HepG2 (cell line): Measurements from ENCODE around the gene FMC1. TPM values are rescaled to one million over a fixed set of nuclear protein-coding genes. Genes with fewer than 3 reads are reported as not detected.

Experiments used
- ARID2 ChIP-seq: sonication (generic); formaldehyde crosslinking; IDR thresholded peaks from 2 replicates; pipeline ENCODE4 v1.8.1; 2022; ENCODE audit warnings: mild to moderate bottlenecking, missing genetic modification reagents, borderline replicate concordance
- ARNT ChIP-seq: fragments of 450-650 bp; IDR thresholded peaks from 2 replicates; pipeline ENCODE4 v1.6.1; 2017
- ATAD3A ChIP-seq: sonication (generic); formaldehyde crosslinking; IDR thresholded peaks from 2 replicates; pipeline ENCODE4 v1.4.0; 2020; ENCODE audit warnings: missing genetic modification reagents
- CREBL2 ChIP-seq: sonication (generic); formaldehyde crosslinking; IDR thresholded peaks from 2 replicates; pipeline ENCODE4 v1.8.1; 2023; ENCODE audit warnings: missing genetic modification reagents, mild to moderate bottlenecking, borderline replicate concordance
- ERF ChIP-seq: IDR thresholded peaks from 2 replicates; pipeline ENCODE4 v1.6.1; 2018; ENCODE audit warnings: missing biosample characterization, missing genetic modification reagents
- FOXO1 ChIP-seq: sonication (generic); formaldehyde crosslinking; IDR thresholded peaks from 2 replicates; pipeline ENCODE4 v1.4.0; 2020; ENCODE audit warnings: missing genetic modification reagents
- GMEB2 ChIP-seq: IDR thresholded peaks from 2 replicates; pipeline ENCODE4 v1.6.1; 2016; ENCODE audit warnings: missing biosample characterization, missing genetic modification reagents, low read depth
- KLF11 ChIP-seq: IDR thresholded peaks from 2 replicates; pipeline ENCODE4 v1.6.1; 2016; ENCODE audit warnings: missing compliant biosample characterization
- KMT2A ChIP-seq: sonication (generic); formaldehyde crosslinking; IDR thresholded peaks from 2 replicates; pipeline ENCODE4 v1.4.0; 2020; ENCODE audit warnings: missing genetic modification reagents
- MAX ChIP-seq: IDR thresholded peaks from 2 replicates; pipeline ENCODE4 v1.6.1; 2012; ENCODE audit warnings: inconsistent platforms
- NR2F6 ChIP-seq, 2 experiments: IDR thresholded peaks; 2 replicates each; pipeline ENCODE4 v1.6.1; 2016; ENCODE audit warnings: antibody characterized with exemption in 1 of 2, mild to moderate bottlenecking in 1 of 2
- RARA ChIP-seq: IDR thresholded peaks from 2 replicates; pipeline ENCODE4 v1.6.1; 2016; ENCODE audit warnings: missing genetic modification reagents, missing compliant biosample characterization
- REST ChIP-seq, 2 experiments: IDR thresholded peaks; 2 replicates each; pipeline ENCODE4 v1.6.1; 2011 to 2012; ENCODE audit warnings: low read length in 2 of 2, borderline replicate concordance in 1 of 2, low read depth in 1 of 2, mild to moderate bottlenecking in 1 of 2, moderate library complexity in 1 of 2
- SALL2 ChIP-seq: sonication (generic); formaldehyde crosslinking; IDR thresholded peaks from 2 replicates; pipeline ENCODE4 v1.8.1; 2023; ENCODE audit warnings: mild to moderate bottlenecking, missing genetic modification reagents, inconsistent platforms
- SMYD3 ChIP-seq: sonication (generic); formaldehyde crosslinking; IDR thresholded peaks from 2 replicates; pipeline ENCODE4 v1.8.1; 2023; ENCODE audit warnings: mild to moderate bottlenecking, missing genetic modification reagents
- YY1 ChIP-seq: IDR thresholded peaks from 2 replicates; pipeline ENCODE4 v1.6.1; 2011; ENCODE audit warnings: low read length, low read depth, moderate library complexity, mild to moderate bottlenecking; ENCODE audit not compliant: insufficient read depth, insufficient replicate concordance
- ZFP36L1 ChIP-seq: sonication (generic); formaldehyde crosslinking; IDR thresholded peaks from 2 replicates; pipeline ENCODE4 v1.8.0; 2022; ENCODE audit warnings: mild to moderate bottlenecking, missing genetic modification reagents, moderate library complexity
- ZHX1 ChIP-seq: sonication (generic); formaldehyde crosslinking; IDR thresholded peaks from 2 replicates; pipeline ENCODE4 v1.8.1; 2022; ENCODE audit warnings: low read depth, mild to moderate bottlenecking, missing genetic modification reagents
- ZNF441 ChIP-seq: sonication (generic); formaldehyde crosslinking; IDR thresholded peaks from 2 replicates; pipeline ENCODE4 v1.7.0; 2021; ENCODE audit warnings: missing genetic modification reagents, borderline replicate concordance
- ZNF530 ChIP-seq: sonication (generic); formaldehyde crosslinking; IDR thresholded peaks from 2 replicates; pipeline ENCODE4 v1.5.0; 2020; ENCODE audit warnings: low read depth, mild to moderate bottlenecking, missing genetic modification reagents
- ZNF605 ChIP-seq: sonication (generic); formaldehyde crosslinking; IDR thresholded peaks from 2 replicates; pipeline ENCODE4 v1.8.0; 2022; ENCODE audit warnings: mild to moderate bottlenecking, missing genetic modification reagents
- ZNF709 ChIP-seq: sonication (generic); formaldehyde crosslinking; IDR thresholded peaks from 2 replicates; pipeline ENCODE4 v1.5.0; 2020; ENCODE audit warnings: mild to moderate bottlenecking, missing genetic modification reagents
- polyA plus RNA-seq, 8 experiments: library from polyadenylated mRNA; depleted of rRNA in 3 of 8; stranded (reverse) in 7 of 8; unstranded in 1 of 8; fragments of >200 nt; fragmentation: Illumina TruSeq in 4 of 8; extraction: Trizol in 4 of 8; gene quantifications; 2 replicates each; pipeline versions ENCODE4 v1.2.1 to v1.2.3, GENCODE V29; 2011 to 2016; ENCODE audit warnings: low read depth in 4 of 8, missing spikeins in 1 of 8, mixed read lengths in 1 of 8; ENCODE audit not compliant: insufficient read depth in 1 of 8
- total RNA-seq, 5 experiments: library from RNA; depleted of rRNA; stranded (reverse); fragments of >200 nt; fragmentation: Illumina TruSeq; extraction: Trizol; gene quantifications; 2 replicates each; pipeline ENCODE4 v1.2.3, GENCODE V29; 2016; ENCODE audit warnings: low read depth in 1 of 5

FMC1 gene
- total and polyA plus RNA-seq, 2 of the 13 experiments (the other 11 are each of a cell fraction or from before 2014, with no cell fraction given), result 39.2 to 50.7 TPM

GRCh38 chr7:139358541-139359365 is 17.6 kb downstream of the FMC1 start (continued):
- TF ChIP-seq ZHX1 (no peak), KMT2A (CRISPR knock-in tag) (0 out of 2 replicates have a peak, but pooled peaks have one; percentile 25), YY1 (no peak), ARNT (no peak), ZNF441 (CRISPR knock-in tag) (no peak), ZNF530 (no peak), ZNF709 (no peak), KLF11 (CRISPR knock-in tag) (no peak), RARA (CRISPR knock-in tag) (peak; percentile 46; the same call in 1 of the 2 replicates), MAX (0 out of 2 replicates have a peak, but pooled peaks have one; percentile 15), SALL2 (CRISPR knock-in tag) (no peak), FOXO1 (CRISPR knock-in tag) (no peak), CREBL2 (CRISPR knock-in tag) (0 out of 2 replicates have a peak, but pooled peaks have one; percentile 1), NR2F6 (IDR thresholded peaks at IDR 0.05) (0 out of 2 replicates have a peak, but pooled peaks have one; percentile 20), NR2F6 (CRISPR knock-in tag; IDR thresholded peaks at IDR 0.05) (no peak), ERF (CRISPR knock-in tag) (no peak), REST (IDR thresholded peaks at IDR 0.05; ENCODE audit: borderline replicate concordance in 1 of 2, low read depth in 1 of 2, low read length in 2 of 2) (no peak), ZNF605 (no peak; the same call in 1 of the 2 replicates), SMYD3 (CRISPR knock-in tag) (0 out of 2 replicates have a peak, but pooled peaks have one; percentile 2), ATAD3A (no peak), GMEB2 (CRISPR knock-in tag) (no peak), ARID2 (CRISPR knock-in tag) (no peak), ZFP36L1 (CRISPR knock-in tag) (no peak)
